ENCODE results near the gene AMBP. TPM values are rescaled to one million over a fixed set of nuclear protein-coding genes. Genes with fewer than 3 reads are reported as not detected.

Gene AMBP
- total RNA-seq, 1 donor from 2014 or later = not detected

GRCh38 chr9:114050646-114051045 lies 27.5 kb downstream of the AMBP start:
- no peak for TF ChIP-seq CTCF (conservative IDR thresholded peaks at IDR 0.05; ENCODE audit: low read depth, low read length)
- no peak for DNase-seq (ENCODE audit: low read depth)

GRCh38 chr9:114050226-114050568 lies 27.9 kb downstream of the AMBP start:
- DNase-seq (ENCODE audit: low read depth) = no peak
- no peak overlapping the region for H3K4me3 ChIP-seq (ENCODE audit: low read depth, low read length)
- no peak for TF ChIP-seq CTCF (conservative IDR thresholded peaks at IDR 0.05; ENCODE audit: low read depth, low read length)

More at GRCh38 chr9:114050646-114051045, 27.5 kb downstream of the AMBP start:
- no peak overlapping the region for H3K4me3 ChIP-seq (ENCODE audit: low read depth, low read length)

- TF ChIP-seq CTCF (conservative IDR thresholded peaks at IDR 0.05; ENCODE audit: low read depth, low read length) = no peak
- DNase-seq (ENCODE audit: low read depth) = no peak
- no peak overlapping the region for H3K4me3 ChIP-seq (ENCODE audit: low read depth, low read length)
These were observed 28.5 kb downstream of the AMBP start for GRCh38 chr9:114049441-114050225.

GRCh38 chr9:114048533-114049415 lies 29.3 kb downstream of the AMBP start:
- no peak for DNase-seq (ENCODE audit: low read depth)
- no peak overlapping the region for H3K4me3 ChIP-seq (ENCODE audit: low read depth, low read length)
- no peak for TF ChIP-seq CTCF (conservative IDR thresholded peaks at IDR 0.05; ENCODE audit: low read depth, low read length)

GRCh38 chr9:114047717-114048116 lies 30.4 kb downstream of the AMBP start:
- DNase-seq (ENCODE audit: low read depth) = no peak
- no peak overlapping the region for H3K4me3 ChIP-seq (ENCODE audit: low read depth, low read length)
- peak; percentile 56 for TF ChIP-seq CTCF (conservative IDR thresholded peaks at IDR 0.05; ENCODE audit: low read depth, low read length)

- TF ChIP-seq CTCF (conservative IDR thresholded peaks at IDR 0.05; ENCODE audit: low read depth, low read length) = no peak
- H3K4me3 ChIP-seq (ENCODE audit: low read depth, low read length) = no peak overlapping the region
- no peak for DNase-seq (ENCODE audit: low read depth)
These were observed 31.2 kb downstream of the AMBP start for GRCh38 chr9:114046875-114047274.
